ENCODE results near the gene EDIL3.

Gene EDIL3

GRCh38 chr5:84242286-84242685 lies 142.4 kb downstream of the EDIL3 start:
- Histone ChIP-seq H3K27ac (ENCODE audit: low read length) (no peak overlapping the region), H3K4me1 (ENCODE audit: control insufficient read depth, insufficient read depth, low read length) (no peaks in the 10 kb centered on the region), H3K4me3 (ENCODE audit: low read length) (no peak overlapping the region), H3K27me3 (ENCODE audit: control insufficient read depth, insufficient read depth, low read length) (no peaks in the 10 kb centered on the region), H3K36me3 (ENCODE audit: control insufficient read depth, insufficient read depth, low read length) (no peaks in the 10 kb centered on the region), H3K9me3 (ENCODE audit: control insufficient read depth, insufficient read depth, low read length) (no peaks in the 10 kb centered on the region)
- DNase-seq (ENCODE audit: low read depth, low spot score): no peak
- no CpG with 5 or more reads among the region's 3 CpGs for WGBS (ENCODE audit: insufficient coverage, insufficient read length)

DNA sequence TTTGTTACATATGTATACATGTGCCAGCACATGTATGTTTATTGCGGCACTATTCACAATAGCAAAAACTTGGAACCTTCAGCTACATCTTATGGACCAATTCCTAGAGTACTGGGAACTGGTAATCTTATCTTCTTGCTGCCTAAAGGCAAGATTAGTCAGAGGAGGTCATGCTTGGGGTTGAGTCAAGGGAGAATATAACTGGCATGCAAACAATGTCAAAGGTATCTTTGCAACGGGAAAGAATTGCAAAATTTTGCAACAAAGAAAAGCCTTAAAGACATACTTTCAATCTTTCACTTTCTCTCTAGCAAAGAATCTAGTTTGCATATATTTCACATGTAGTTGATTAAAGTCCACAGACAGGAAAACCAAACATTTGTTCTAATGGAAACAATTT lies 145.2 kb downstream of the EDIL3 start:
- Histone ChIP-seq H3K27ac (ENCODE audit: low read length) (no peak overlapping the region), H3K4me3 (ENCODE audit: low read length) (no peak overlapping the region), H3K36me3 (ENCODE audit: control insufficient read depth, insufficient read depth, low read length) (no peaks in the 10 kb centered on the region), H3K9me3 (ENCODE audit: control insufficient read depth, insufficient read depth, low read length) (no peaks in the 10 kb centered on the region), H3K27me3 (ENCODE audit: control insufficient read depth, insufficient read depth, low read length) (no peaks in the 10 kb centered on the region), H3K4me1 (ENCODE audit: control insufficient read depth, insufficient read depth, low read length) (no peaks in the 10 kb centered on the region)
- no peak for DNase-seq (ENCODE audit: low read depth, low spot score)
- no CpG with 5 or more reads among the region's 2 CpGs for WGBS (ENCODE audit: insufficient coverage, insufficient read length)

DNA sequence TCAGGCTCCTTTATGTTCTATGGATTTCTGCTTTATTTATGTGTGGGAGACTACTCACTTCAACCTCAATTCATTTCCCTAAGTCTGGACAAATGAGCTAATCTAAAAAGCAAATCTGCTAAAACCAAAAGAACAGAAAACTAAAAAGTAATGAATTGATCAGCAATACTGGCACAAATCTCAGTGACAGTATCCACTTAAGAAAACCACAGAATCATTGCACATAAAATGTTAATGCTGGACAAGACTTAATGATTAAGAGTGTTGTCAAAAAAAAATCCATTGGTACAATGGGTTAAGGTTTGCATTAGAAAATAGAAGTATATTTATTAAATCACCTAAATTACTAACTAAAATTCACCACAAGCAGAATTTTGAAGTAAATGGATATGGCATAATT lies 147.6 kb downstream of the EDIL3 start:
- Histone ChIP-seq H3K36me3 (ENCODE audit: control insufficient read depth, insufficient read depth, low read length) (no peaks in the 10 kb centered on the region), H3K27ac (ENCODE audit: low read length) (no peak overlapping the region), H3K4me1 (ENCODE audit: control insufficient read depth, insufficient read depth, low read length) (no peaks in the 10 kb centered on the region), H3K27me3 (ENCODE audit: control insufficient read depth, insufficient read depth, low read length) (no peaks in the 10 kb centered on the region), H3K9me3 (ENCODE audit: control insufficient read depth, insufficient read depth, low read length) (no peaks in the 10 kb centered on the region), H3K4me3 (ENCODE audit: low read length) (no peak overlapping the region)
- no peak for DNase-seq (ENCODE audit: low read depth, low spot score)

DNA sequence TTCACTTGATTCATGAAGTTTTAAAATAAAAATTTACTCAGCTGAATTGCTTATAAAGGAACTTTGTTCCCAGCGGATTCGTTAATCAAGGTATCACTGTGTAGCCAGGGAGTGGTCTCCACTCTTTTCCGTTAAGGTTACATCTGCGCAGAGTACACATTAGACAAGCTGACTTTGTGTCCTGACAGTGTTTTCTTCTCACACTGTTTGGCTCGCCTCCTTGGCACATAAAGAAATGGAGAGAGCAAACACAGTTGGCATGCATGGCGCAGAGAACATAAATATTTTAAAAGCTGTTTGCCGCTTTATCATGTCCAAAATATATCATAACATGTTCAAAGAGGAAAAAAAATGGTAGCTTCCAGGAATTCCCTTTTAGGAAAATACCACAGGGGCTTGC lies 153.2 kb downstream of the EDIL3 start:
- Histone ChIP-seq H3K9me3 (ENCODE audit: control insufficient read depth, insufficient read depth, low read length) (no peaks in the 10 kb centered on the region), H3K4me1 (ENCODE audit: control insufficient read depth, insufficient read depth, low read length) (no peaks in the 10 kb centered on the region), H3K27me3 (ENCODE audit: control insufficient read depth, insufficient read depth, low read length) (no peaks in the 10 kb centered on the region), H3K36me3 (ENCODE audit: control insufficient read depth, insufficient read depth, low read length) (no peaks in the 10 kb centered on the region), H3K4me3 (ENCODE audit: low read length) (no peak overlapping the region), H3K27ac (ENCODE audit: low read length) (no peak overlapping the region)
- DNase-seq (ENCODE audit: low read depth, low spot score): no peak
- no CpG with 5 or more reads among the region's 7 CpGs for WGBS (ENCODE audit: insufficient coverage, insufficient read length)

DNA sequence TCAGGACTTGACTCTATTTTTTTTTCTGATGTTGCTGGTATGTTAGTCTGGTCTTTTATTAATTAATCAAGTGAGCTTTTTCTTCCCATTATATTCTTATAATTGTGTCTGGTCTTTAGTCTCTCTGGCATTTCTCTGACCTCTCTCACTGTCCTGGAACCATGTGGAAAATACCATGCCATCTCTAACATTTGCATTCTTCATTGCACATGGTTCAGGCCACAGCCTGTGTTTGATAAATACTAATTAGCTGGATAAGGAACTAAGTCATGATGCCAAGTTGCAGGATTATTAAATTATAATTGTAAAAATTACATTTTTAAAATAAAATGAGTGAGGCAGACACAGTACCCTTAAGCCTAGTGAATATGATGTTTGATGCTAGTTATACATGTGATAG lies 155.6 kb downstream of the EDIL3 start:
- no peaks in the 10 kb centered on the region for H3K27me3 ChIP-seq (ENCODE audit: control insufficient read depth, insufficient read depth, low read length)
- no peaks in the 10 kb centered on the region for H3K36me3 ChIP-seq (ENCODE audit: control insufficient read depth, insufficient read depth, low read length)
- H3K9me3 ChIP-seq (ENCODE audit: control insufficient read depth, insufficient read depth, low read length): no peaks in the 10 kb centered on the region
- H3K27ac ChIP-seq (ENCODE audit: low read length): no peak overlapping the region
- no peak overlapping the region for H3K4me3 ChIP-seq (ENCODE audit: low read length)
- no peak for DNase-seq (ENCODE audit: low read depth, low spot score)
- no peaks in the 10 kb centered on the region for H3K4me1 ChIP-seq (ENCODE audit: control insufficient read depth, insufficient read depth, low read length)

- Histone ChIP-seq H3K27ac (ENCODE audit: low read length) (no peak overlapping the region), H3K9me3 (ENCODE audit: control insufficient read depth, insufficient read depth, low read length) (no peaks in the 10 kb centered on the region), H3K27me3 (ENCODE audit: control insufficient read depth, insufficient read depth, low read length) (no peaks in the 10 kb centered on the region), H3K4me3 (ENCODE audit: low read length) (no peak overlapping the region), H3K36me3 (ENCODE audit: control insufficient read depth, insufficient read depth, low read length) (no peaks in the 10 kb centered on the region), H3K4me1 (ENCODE audit: control insufficient read depth, insufficient read depth, low read length) (no peaks in the 10 kb centered on the region)
- DNase-seq (ENCODE audit: low read depth, low spot score): no peak
Measured at GRCh38 chr5:84228266-84228665, 156.4 kb downstream of the EDIL3 start.

DNA sequence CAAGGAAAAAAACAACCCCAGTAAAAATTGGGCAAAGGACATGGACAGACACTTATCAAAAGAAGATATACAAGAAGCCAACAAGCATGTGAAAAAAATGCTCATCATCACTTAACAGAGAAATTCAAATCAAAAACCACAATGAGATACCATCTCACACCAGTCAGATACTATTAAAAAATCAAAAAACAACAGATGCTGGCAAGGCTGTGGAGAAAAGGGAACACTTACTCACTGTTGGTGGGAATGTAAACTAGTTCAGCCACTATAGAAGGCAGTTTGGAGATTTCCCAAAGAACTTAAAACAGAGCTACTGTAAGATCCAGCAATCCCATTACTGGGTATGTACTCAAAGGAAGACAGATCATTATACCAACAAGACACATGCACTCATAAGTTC lies 157.4 kb downstream of the EDIL3 start:
- Histone ChIP-seq H3K4me3 (ENCODE audit: low read length) (no peak overlapping the region), H3K36me3 (ENCODE audit: control insufficient read depth, insufficient read depth, low read length) (no peaks in the 10 kb centered on the region), H3K27ac (ENCODE audit: low read length) (no peak overlapping the region), H3K4me1 (ENCODE audit: control insufficient read depth, insufficient read depth, low read length) (no peaks in the 10 kb centered on the region), H3K27me3 (ENCODE audit: control insufficient read depth, insufficient read depth, low read length) (no peaks in the 10 kb centered on the region), H3K9me3 (ENCODE audit: control insufficient read depth, insufficient read depth, low read length) (no peaks in the 10 kb centered on the region)
- no peak for DNase-seq (ENCODE audit: low read depth, low spot score)

- H3K9me3 ChIP-seq (ENCODE audit: control insufficient read depth, insufficient read depth, low read length): no peaks in the 10 kb centered on the region
- no peak overlapping the region for H3K4me3 ChIP-seq (ENCODE audit: low read length)
- DNase-seq (ENCODE audit: low read depth, low spot score): no peak
- H3K4me1 ChIP-seq (ENCODE audit: control insufficient read depth, insufficient read depth, low read length): no peaks in the 10 kb centered on the region
- no peaks in the 10 kb centered on the region for H3K36me3 ChIP-seq (ENCODE audit: control insufficient read depth, insufficient read depth, low read length)
- no peaks in the 10 kb centered on the region for H3K27me3 ChIP-seq (ENCODE audit: control insufficient read depth, insufficient read depth, low read length)
- no CpG with 5 or more reads among the region's 5 CpGs for WGBS (ENCODE audit: insufficient coverage, insufficient read length)
- H3K27ac ChIP-seq (ENCODE audit: low read length): no peak overlapping the region
Measured at GRCh38 chr5:84218546-84218945, 166.1 kb downstream of the EDIL3 start.

DNA sequence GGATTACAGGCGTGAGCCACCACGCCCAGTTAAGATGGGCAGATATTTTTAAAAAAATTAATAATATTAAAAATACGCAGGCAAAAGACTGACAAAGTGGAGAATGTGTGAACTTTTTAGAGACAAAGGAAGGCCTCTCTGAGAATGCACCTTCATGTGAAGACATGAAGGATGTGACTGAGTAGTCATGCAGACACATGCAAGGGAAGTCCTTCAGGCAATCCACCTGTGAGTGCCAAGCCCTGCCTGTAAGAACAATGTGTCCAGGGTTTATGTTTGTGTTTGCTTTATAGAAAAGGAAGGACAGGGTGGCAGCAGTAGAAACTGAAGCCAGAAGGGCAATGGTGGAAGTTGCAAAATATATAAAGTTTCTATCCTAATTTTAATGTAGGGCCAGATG lies 169.2 kb downstream of the EDIL3 start:
- DNase-seq (ENCODE audit: low read depth, low spot score): no peak
- H3K9me3 ChIP-seq (ENCODE audit: control insufficient read depth, insufficient read depth, low read length): no peaks in the 10 kb centered on the region
- no peak overlapping the region for H3K27ac ChIP-seq (ENCODE audit: low read length)
- no peaks in the 10 kb centered on the region for H3K27me3 ChIP-seq (ENCODE audit: control insufficient read depth, insufficient read depth, low read length)
- H3K4me3 ChIP-seq (ENCODE audit: low read length): no peak overlapping the region
- no CpG with 5 or more reads among the region's 3 CpGs for WGBS (ENCODE audit: insufficient coverage, insufficient read length)
- H3K36me3 ChIP-seq (ENCODE audit: control insufficient read depth, insufficient read depth, low read length): no peaks in the 10 kb centered on the region
- no peaks in the 10 kb centered on the region for H3K4me1 ChIP-seq (ENCODE audit: control insufficient read depth, insufficient read depth, low read length)

DNA sequence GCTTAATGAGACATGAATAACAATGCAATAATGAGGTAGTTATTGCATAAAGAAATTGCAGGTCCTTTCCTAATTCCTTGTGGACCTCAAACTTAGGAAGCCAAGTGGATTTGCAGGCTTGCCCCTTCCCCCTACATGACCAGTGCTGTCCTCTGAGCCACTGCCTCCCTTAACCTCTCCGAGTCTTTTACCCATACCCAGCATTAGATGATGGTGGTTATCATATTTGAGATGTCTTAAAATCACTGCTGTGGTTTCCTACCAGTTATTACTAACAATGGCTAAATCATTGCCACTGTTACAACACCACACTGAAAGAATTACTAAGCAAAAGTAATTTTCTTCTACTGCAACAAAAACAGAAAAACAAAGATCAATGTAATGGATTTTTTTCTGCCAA lies 170.8 kb downstream of the EDIL3 start:
- Histone ChIP-seq H3K4me3 (ENCODE audit: low read length) (no peak overlapping the region), H3K4me1 (ENCODE audit: control insufficient read depth, insufficient read depth, low read length) (no peaks in the 10 kb centered on the region), H3K36me3 (ENCODE audit: control insufficient read depth, insufficient read depth, low read length) (no peaks in the 10 kb centered on the region), H3K9me3 (ENCODE audit: control insufficient read depth, insufficient read depth, low read length) (no peaks in the 10 kb centered on the region), H3K27me3 (ENCODE audit: control insufficient read depth, insufficient read depth, low read length) (no peaks in the 10 kb centered on the region), H3K27ac (ENCODE audit: low read length) (no peak overlapping the region)
- DNase-seq (ENCODE audit: low read depth, low spot score): no peak
- no CpG with 5 or more reads among the region's 1 CpG for WGBS (ENCODE audit: insufficient coverage, insufficient read length)

GRCh38 chr5:84213212-84213611 lies 171.5 kb downstream of the EDIL3 start:
- H3K27ac ChIP-seq (ENCODE audit: low read length): no peak overlapping the region
- no peaks in the 10 kb centered on the region for H3K36me3 ChIP-seq (ENCODE audit: control insufficient read depth, insufficient read depth, low read length)
- no peak overlapping the region for H3K4me3 ChIP-seq (ENCODE audit: low read length)
- H3K4me1 ChIP-seq (ENCODE audit: control insufficient read depth, insufficient read depth, low read length): no peaks in the 10 kb centered on the region
- no peaks in the 10 kb centered on the region for H3K9me3 ChIP-seq (ENCODE audit: control insufficient read depth, insufficient read depth, low read length)
- DNase-seq (ENCODE audit: low read depth, low spot score): no peak
- no peaks in the 10 kb centered on the region for H3K27me3 ChIP-seq (ENCODE audit: control insufficient read depth, insufficient read depth, low read length)
- WGBS (ENCODE audit: insufficient coverage, insufficient read length): no CpG with 5 or more reads among the region's 1 CpG

DNA sequence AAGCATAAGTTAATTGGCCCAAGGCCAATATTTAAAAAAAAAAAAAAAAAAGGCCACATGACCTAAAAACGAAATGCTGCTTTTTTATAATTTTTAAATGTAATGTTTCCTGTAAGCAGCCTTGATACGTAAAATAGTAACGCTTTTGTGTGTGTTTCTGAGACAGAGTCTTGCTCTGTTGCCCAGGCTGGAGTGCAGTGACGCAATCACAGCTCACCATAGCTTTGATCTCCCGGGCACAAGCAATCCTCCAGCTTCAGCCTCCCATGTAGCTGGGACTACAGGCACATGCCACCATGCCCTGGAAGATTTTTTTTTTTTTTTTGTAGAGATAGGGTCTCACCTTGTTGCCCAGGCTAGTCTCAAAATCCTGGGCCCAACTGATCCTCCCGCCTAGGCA lies 179.9 kb downstream of the EDIL3 start:
- DNase-seq (ENCODE audit: low read depth, low spot score): no peak
- no peaks in the 10 kb centered on the region for H3K36me3 ChIP-seq (ENCODE audit: control insufficient read depth, insufficient read depth, low read length)
- no peaks in the 10 kb centered on the region for H3K27me3 ChIP-seq (ENCODE audit: control insufficient read depth, insufficient read depth, low read length)
- H3K4me1 ChIP-seq (ENCODE audit: control insufficient read depth, insufficient read depth, low read length): no peaks in the 10 kb centered on the region
- WGBS (ENCODE audit: insufficient coverage, insufficient read length): no CpG with 5 or more reads among the region's 6 CpGs
- no peaks in the 10 kb centered on the region for H3K9me3 ChIP-seq (ENCODE audit: control insufficient read depth, insufficient read depth, low read length)
- no peak overlapping the region for H3K27ac ChIP-seq (ENCODE audit: low read length)
- H3K4me3 ChIP-seq (ENCODE audit: low read length): no peak overlapping the region

Measured in iPS DF 6.9 (cell line).